GM18526 (cell line): ENCODE results near the gene ESYT3.

ENCODE experiments used
- POLR2A ChIP-seq: IDR thresholded peaks from 3 replicates; pipeline ENCODE4 v1.6.1; 2011; ENCODE audit not compliant: insufficient read length; ENCODE audit errors: extremely low read depth

ESYT3 gene

GRCh38 chr3:138434875-138435772, 708 bp downstream of the ESYT3 start:
- TF ChIP-seq POLR2A: no peak

DNA sequence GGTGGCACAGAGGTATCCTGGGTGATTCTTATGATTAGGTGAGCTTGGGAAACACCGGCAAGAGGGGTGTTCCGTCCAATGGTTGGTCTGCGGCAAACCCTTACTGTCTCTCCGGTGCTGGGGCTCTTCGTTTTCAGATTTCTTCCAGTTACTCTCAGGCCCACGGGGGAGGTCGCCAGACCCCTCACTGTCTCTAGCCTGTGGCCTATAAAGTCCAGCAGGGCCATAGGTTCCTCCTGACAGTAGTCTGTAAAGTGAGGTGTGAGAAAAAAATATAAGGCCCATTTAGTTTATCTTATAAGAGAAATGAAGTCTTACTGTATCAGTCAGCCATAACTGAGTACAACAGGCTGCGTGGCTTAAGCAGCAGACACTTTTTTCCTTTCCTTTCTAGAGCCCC, 1.4 kb downstream of the ESYT3 start:
- TF ChIP-seq POLR2A: no peak

DNA sequence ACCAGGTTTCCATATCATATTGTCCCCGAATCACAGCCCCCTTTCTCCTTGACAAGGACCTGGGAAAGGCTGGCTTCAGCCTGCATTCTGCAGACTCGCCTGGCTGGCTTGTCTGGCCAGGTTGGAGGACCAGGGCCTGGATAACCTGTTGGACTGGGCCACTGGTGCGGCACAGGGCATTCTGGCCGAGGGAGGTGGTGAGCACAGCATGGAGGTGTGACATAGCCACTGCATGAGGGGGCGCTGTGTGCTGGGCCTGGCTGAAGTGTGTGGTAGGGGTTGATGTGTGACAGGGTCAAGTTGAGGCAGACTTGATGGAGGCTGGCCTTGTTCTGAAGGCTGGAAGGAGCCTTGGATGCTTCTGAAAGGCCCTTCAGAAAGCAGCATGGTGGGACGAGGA, 2.9 kb downstream of the ESYT3 start:
- TF ChIP-seq POLR2A: no peak

GRCh38 chr3:138438896-138439295, 4.5 kb downstream of the ESYT3 start:
- TF ChIP-seq POLR2A: no peak

- no peak for TF ChIP-seq POLR2A
These were observed 5.2 kb downstream of the ESYT3 start for GRCh38 chr3:138439646-138440045.

DNA sequence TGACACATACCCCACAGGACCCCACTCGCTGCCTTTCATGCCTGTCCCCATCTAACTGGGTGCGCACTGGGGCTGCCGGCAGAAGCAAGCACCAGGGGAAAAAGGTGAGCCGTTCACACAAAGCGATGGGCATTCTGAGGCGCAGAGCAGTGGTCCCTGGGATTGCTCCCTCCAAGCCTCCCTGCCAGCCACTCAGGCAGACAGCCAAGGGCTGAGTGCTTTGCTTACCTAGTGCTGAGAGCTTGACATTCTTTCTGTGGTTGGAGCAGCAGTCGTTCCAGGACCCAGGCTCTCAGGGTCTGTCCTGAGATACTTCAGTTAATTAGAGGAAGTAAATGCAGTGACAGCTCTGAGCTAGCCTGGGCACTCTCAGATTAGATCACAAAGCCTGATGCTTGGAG, 5.7 kb downstream of the ESYT3 start:
- no peak for TF ChIP-seq POLR2A

GRCh38 chr3:138440596-138440995, 6.2 kb downstream of the ESYT3 start:
- TF ChIP-seq POLR2A: no peak

DNA sequence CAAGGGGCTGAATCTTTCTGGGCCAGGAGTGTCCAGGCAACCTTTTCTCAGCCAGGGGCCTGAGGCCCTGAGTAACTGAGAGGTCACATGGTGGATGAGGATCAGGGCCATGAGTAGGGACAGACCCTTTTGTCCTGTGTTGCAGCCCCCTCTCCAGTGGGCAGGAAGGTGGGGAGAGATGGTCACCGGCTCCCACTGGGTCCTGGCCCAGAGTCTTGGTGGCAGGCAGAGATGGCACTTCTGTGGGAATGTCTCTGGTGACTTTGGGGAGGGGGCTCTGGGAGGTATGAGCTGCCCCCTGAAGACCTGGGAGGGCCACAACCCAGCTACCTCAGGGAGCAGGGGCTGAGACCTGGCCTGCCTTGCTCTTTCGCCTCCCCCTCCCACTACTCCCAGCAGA, 6.8 kb downstream of the ESYT3 start:
- TF ChIP-seq POLR2A: no peak

- TF ChIP-seq POLR2A: no peak
These were observed 7.3 kb downstream of the ESYT3 start for GRCh38 chr3:138441742-138442141.

DNA sequence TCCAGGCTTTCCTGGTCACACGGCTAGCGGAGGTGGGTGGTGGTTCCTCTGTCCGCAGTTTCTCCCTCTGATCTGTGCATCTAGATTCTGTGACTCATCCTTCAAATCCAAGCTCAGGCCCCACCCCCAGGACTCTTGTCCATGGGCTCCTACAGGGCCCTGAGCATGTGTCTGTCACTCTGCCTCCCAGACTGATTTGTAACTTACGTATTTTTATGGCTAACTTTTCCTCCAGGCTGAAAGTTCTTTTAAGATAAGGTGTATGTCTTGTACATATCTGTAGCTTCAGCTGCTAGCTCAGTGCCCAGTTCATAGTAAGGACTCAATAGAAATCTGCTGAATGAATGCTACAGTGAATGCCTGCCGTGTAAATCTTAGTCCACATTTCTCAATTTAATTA, 8.0 kb downstream of the ESYT3 start:
- no peak for TF ChIP-seq POLR2A

DNA sequence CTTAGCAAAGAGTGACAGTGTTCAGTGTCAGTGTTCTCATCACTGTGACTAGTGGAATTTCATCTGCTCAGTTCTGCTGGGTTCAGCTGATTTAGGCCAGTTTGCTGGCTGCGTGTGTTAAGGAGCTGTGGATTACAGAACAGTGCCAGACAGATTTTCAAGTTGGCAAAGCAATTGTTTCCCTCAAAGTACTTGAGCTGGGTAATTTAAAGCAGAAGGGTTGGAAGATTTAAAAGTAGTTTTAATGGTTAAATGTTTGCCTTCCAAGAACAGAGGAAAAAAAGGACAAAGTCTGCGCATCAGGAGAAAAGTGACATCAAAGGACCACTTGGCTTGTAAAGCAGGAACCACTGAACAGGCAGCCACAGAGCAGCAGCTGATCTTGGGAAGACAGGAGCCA, 8.7 kb downstream of the ESYT3 start:
- no peak for TF ChIP-seq POLR2A

GRCh38 chr3:138443521-138444503, 9.4 kb downstream of the ESYT3 start:
- no peak for TF ChIP-seq POLR2A

GRCh38 chr3:138445236-138445635, 10.8 kb downstream of the ESYT3 start:
- TF ChIP-seq POLR2A: no peak

DNA sequence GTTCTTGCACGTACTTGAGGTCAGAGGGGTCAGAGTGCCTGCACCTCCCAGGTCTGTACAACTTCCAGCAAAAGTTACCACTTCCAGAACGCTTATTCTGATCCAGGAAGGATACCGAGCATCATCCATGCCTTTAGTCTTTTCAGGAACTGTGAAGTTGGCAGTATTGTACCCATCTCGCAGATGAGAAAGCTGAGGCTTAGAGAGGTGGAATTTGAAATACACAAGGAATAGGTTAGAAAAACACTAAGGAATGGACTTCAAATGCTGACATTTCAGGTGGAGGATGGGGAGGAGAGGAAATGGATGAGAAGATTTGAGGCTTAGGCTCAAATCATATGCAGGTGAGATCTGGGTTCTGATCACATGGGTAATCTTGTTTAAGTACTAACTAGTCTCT, 11.2 kb downstream of the ESYT3 start:
- TF ChIP-seq POLR2A: no peak

- TF ChIP-seq POLR2A: no peak
These were observed 14.2 kb downstream of the ESYT3 start for GRCh38 chr3:138448631-138449030.

DNA sequence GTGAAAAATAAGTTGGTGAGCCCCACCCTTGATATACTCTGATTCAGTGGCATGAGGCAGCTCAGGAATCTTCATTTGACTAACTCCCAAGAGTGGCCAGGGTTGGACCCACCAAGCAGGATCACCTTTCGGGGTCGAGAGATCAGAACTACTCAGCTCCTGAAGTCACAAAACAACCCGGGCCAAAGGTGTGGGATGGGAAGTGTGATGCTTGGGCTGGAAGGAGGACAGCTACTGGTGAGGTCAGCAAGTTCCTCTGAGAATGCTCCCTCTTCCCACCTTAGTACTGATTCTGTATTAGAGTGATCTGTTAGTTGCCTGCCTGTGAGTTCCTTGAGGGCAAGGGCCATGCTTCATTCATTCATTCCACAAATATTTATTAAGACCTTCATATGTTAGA, 15.1 kb downstream of the ESYT3 start:
- no peak for TF ChIP-seq POLR2A

DNA sequence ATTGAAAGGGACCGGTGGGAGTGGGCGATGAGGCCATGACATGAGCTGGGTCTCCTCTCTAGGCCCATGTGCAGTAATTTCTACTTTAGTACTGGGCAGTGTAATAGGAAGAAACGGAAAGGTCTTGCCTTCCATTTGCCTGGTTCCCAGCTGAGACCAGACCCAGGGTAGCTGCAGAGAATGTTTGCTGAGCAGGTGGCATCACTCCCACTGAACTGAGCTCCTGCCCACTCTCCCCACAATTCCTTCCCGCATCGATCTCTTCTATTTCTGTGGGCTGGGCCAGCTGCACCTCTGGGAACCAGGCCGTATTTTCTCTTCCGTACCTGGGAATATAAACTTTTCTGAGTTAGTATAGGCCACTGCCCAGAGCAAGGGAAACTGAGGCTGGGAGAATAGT, 15.8 kb downstream of the ESYT3 start:
- TF ChIP-seq POLR2A: no peak
